Measurements from ENCODE around the gene OTUD7B.

- no peak for TF ChIP-seq MYC (IDR thresholded peaks at IDR 0.05; ENCODE audit: insufficient read depth, insufficient read length, insufficient replicate concordance, low read length, severe bottlenecking)
- no peak for TF ChIP-seq MAX (IDR thresholded peaks at IDR 0.05; ENCODE audit: low read depth, low read length)
- TF ChIP-seq CREB1 (IDR thresholded peaks at IDR 0.05; ENCODE audit: low read depth), result no peak
- no peak for TF ChIP-seq MEF2A (IDR thresholded peaks at IDR 0.05; ENCODE audit: insufficient read depth, low read depth, low read length)
- TF ChIP-seq SP1 (IDR thresholded peaks at IDR 0.05; ENCODE audit: low read depth, low read length), result no peak
- TF ChIP-seq ZNF274 (IDR thresholded peaks at IDR 0.05; ENCODE audit: insufficient read depth, insufficient read length), result no peak
- TF ChIP-seq CTCF (IDR thresholded peaks at IDR 0.05 in 2 of 3, conservative IDR thresholded peaks at IDR 0.05 in 1 of 3; ENCODE audit: control insufficient read depth in 2 of 3, extremely low read depth in 1 of 3, insufficient read depth in 1 of 3, low read depth in 3 of 3, low read length in 3 of 3), result no peak
- no peak for TF ChIP-seq SPI1 (IDR thresholded peaks at IDR 0.05; ENCODE audit: borderline replicate concordance, insufficient read depth, low read depth, low read length)
- TF ChIP-seq FOXM1 (IDR thresholded peaks at IDR 0.05; ENCODE audit: low read depth, low read length), result no peak
- no peak for TF ChIP-seq CHD4 (IDR thresholded peaks at IDR 0.05)
- no peak for TF ChIP-seq CHD2 (IDR thresholded peaks at IDR 0.05; ENCODE audit: borderline replicate concordance, low read depth, low read length)
- TF ChIP-seq ZNF687 (IDR thresholded peaks at IDR 0.05), result no peak
- TF ChIP-seq SMARCA5 (IDR thresholded peaks at IDR 0.05), result no peak
These were observed 33.2 kb downstream of the OTUD7B start for GRCh38 chr1:149977345-149977744.
